LNCAP (cell line): Measurements from ENCODE around the gene KRT72.

Source experiments
- TF ChIP-seq, protein P1 (sequence below): fragments of 450-650 bp; IDR thresholded peaks from 2 replicates; pipeline ENCODE4 v1.5.1; 2017; ENCODE audit warnings: mild to moderate bottlenecking

Gene KRT72

DNA sequence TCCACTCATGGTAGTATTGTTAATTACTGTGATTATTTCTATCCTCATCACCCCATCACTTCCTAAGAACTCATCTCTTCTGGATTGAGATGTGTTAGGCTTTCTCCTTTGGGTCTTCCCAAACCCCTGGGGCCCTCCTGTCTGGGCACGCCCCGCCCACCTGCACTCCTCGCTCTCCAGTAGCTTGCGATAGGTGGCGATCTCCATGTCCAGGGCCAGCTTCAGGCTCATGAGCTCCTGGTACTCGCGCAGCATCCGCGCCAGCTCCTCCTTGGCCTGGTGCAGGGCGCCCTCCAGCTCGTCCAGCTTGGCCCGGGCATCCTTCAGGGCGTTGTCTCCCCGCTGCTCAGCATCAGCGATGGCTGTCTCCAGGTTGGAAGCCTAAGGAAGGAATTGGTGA, 55.1 kb downstream of the KRT72 start:
- TF ChIP-seq, protein P1, sequence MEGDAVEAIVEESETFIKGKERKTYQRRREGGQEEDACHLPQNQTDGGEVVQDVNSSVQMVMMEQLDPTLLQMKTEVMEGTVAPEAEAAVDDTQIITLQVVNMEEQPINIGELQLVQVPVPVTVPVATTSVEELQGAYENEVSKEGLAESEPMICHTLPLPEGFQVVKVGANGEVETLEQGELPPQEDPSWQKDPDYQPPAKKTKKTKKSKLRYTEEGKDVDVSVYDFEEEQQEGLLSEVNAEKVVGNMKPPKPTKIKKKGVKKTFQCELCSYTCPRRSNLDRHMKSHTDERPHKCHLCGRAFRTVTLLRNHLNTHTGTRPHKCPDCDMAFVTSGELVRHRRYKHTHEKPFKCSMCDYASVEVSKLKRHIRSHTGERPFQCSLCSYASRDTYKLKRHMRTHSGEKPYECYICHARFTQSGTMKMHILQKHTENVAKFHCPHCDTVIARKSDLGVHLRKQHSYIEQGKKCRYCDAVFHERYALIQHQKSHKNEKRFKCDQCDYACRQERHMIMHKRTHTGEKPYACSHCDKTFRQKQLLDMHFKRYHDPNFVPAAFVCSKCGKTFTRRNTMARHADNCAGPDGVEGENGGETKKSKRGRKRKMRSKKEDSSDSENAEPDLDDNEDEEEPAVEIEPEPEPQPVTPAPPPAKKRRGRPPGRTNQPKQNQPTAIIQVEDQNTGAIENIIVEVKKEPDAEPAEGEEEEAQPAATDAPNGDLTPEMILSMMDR = no peak

DNA sequence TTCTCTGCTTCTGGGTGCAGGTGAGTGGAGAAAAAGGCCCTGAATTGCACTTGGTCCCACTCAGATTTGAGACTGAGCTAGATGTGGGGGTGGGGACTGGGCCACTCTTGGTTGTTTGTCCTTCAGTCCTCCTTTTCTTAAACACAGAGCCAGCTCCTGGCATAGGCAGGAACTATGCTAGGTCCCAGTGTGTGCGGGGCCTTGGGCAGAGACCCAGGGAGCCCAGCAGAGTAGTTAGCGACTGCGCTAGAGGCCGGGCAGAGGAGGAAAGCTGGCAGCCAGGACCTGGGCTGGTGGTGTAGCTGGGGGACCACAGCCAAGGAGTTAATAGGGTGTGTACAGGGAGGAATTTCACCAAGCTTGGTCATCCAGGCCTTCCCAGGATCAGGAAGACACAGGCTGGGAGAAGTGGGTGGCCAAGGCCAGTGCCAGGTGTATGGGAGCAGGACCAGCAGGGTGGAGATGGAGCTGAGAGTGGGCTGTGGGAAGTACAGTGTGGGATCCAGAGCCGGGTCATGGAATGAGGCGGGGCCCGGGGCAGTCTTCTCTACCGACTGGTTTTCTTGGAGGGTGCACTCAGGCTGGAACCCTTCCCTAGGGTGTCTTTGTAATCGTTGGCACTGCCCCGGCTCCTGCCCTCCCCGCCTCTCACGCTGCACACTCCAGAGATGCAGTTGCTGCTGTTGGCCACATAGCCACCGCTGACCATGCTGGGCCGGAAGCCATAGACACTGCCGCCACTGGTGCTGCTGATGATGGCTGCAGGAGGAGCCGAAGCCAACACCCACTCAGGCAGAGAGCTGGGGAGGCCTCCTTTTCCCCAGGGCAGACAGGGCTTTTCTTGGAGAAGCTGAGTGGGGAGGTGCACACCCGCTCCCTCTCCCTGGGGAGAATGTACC, 57.0 kb downstream of the KRT72 start:
- TF ChIP-seq, protein P1 = no peak

DNA sequence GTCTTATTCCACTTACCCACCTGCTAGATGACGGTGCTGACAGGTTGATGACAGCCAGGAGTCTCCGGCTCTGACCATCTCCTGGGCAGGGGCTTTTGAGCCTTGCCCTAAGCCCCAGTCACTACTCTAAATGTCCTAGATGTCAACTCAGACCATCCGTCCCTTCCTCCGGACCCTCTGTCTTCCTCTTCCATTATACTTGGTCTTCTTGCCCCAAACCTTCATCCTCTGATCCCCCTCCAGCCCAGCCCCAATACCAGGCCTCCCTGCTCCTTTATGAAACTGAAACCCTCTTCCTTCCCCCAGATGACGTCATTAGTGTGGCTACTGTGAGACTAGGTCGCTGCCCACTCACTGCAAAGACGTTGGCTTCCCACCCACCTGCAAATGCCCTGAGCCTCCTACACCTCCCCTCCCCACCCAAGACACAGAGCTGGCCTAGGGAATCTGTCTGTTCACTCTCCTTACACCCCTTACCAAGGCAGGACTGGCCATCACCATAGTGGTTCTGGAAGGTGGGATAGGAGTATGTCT, 58.4 kb downstream of the KRT72 start:
- TF ChIP-seq, protein P1 = no peak

DNA sequence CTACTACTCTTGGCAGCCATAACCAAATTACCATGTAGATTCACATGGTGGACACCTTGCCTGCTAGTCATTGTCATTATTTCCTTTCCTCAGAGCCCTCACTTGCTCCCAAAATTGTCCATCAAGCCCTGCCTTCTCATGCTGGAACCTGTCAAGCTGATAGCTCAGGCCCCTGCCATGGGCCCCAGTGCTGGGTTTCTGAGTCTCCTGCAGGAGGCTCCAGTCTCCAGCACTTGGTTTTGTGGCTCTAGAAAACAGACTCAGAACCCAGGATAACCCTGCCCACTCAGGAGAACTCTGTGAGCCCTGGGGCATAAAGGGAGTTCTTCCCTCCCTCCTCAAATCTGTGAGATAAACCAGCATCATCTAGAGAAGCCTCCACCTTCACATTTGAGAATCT, 59.1 kb downstream of the KRT72 start:
- TF ChIP-seq, protein P1 = no peak

DNA sequence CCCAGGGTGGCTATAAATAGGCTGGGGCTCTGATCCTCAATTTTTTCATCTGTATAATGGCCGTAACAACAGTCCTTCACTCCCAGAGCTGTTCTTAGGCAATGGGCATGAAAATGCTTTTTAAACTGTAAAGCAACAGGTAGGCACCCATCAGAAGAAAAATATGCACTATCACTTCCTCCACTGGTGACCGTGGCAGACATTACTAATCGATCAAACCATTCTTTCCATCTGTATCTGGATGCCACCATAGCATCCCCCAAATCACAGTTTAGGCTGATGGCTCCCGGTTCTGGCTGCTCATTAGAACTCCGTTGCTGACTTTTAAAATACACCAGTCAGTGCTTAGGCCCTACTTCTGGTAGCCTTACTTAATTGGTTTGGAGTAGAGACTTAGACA, 59.6 kb downstream of the KRT72 start:
- TF ChIP-seq, protein P1 = no peak

DNA sequence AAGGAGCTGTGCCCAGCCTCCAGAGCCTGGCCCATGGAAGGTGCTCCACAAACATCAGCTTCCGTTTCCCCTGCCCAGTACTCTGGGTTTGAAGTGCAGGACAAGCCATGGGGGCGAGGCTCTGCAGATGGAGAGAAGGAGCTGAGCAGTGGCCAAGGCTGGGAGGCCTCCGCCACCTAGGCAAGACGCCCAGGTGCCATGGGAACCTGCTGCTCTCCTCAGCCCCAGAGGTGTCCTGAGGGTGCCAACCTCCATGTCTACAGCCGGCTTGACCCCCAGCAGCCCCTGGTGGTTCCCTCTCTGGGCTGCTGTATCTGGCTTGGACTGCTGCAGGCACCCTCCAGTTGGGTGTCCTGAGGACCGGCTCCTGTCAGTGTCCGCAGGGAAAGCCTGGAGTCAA, 60.7 kb downstream of the KRT72 start:
- TF ChIP-seq, protein P1 = no peak

DNA sequence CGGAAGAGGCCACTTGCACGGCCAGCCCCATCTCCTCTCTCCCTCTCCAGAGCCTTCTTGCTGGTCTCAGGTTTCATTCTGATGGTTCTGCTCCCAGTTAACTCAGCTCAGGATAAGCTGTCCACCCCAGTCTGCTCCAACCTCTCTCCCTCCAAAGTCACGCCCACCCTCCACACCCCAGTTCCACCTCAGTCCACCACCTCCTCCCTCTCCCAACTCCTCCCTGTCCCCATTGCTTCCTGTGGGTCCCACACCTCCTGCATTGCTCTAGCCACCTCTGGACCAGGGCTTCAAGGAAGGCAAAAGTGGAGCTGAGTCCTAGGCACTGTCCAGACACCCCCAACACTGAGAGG, 61.5 kb downstream of the KRT72 start:
- TF ChIP-seq, protein P1 = no peak
